ENCODE results near the gene ACTL7B.

Gene ACTL7B

DNA sequence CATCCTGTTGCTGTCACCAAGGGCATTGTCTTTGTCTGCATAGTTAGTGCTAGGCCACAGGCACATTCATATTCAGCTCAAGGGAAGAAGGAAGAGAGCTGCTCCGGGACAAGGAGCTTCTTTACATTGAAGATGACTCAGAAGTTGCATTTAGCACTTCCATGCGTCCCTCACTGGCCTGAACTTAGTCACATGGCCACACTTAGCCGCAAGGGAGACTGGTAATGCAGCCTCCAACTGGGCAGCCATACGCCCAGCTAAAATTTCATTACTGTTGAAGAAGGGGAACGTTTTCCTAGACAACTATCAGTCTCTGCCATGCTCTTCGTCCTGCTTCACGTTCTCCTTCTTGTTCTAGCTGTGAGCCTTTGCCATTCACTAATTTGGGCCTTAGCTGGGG, 20.0 kb downstream of the ACTL7B start:
- no peak overlapping the region for H4K8ac ChIP-seq (ENCODE audit: low read length)
- H2BK5ac ChIP-seq (ENCODE audit: low read depth, low read length, poor library complexity, severe bottlenecking) = no peak overlapping the region
- H2BK120ac ChIP-seq (ENCODE audit: low read depth, low read length) = no peak overlapping the region
- no peak overlapping the region for H3K14ac ChIP-seq (ENCODE audit: low read length in 2 of 2)
- no peaks in the 10 kb centered on the region for H3K9me3 ChIP-seq (ENCODE audit: control insufficient read depth, low read length)
- no peak for DNase-seq
- WGBS = 69% methylated on average over 7 of the region's 7 CpGs
- H3K27ac ChIP-seq (ENCODE audit: low read length, poor library complexity, severe bottlenecking) = no peak overlapping the region
- no peak overlapping the region for H3K4me3 ChIP-seq (ENCODE audit: insufficient read depth in 1 of 2, low read depth in 1 of 2, low read length in 2 of 2)
- H3K23ac ChIP-seq (ENCODE audit: low read length in 2 of 2) = no peak overlapping the region
- no peaks in the 10 kb centered on the region for H3K27me3 ChIP-seq (ENCODE audit: control insufficient read depth in 1 of 2, insufficient read depth in 1 of 2, low read length in 2 of 2)
- no peak overlapping the region for H2AK5ac ChIP-seq (ENCODE audit: low read length, severe bottlenecking)
- no peaks in the 10 kb centered on the region for H3K36me3 ChIP-seq (ENCODE audit: control insufficient read depth in 1 of 2, insufficient read depth in 2 of 2, low read depth in 1 of 2, low read length in 2 of 2)
- no peak overlapping the region for H3K4me2 ChIP-seq (ENCODE audit: low read length, poor library complexity, severe bottlenecking)
- no peak overlapping the region for H2BK15ac ChIP-seq (ENCODE audit: low read depth, poor library complexity, severe bottlenecking)
- H3K79me1 ChIP-seq (replicated peaks; ENCODE audit: low read length, poor library complexity, severe bottlenecking) = no peaks in the 10 kb centered on the region
- H4K91ac ChIP-seq (ENCODE audit: low read length) = no peak overlapping the region
- H3K18ac ChIP-seq (ENCODE audit: low read depth in 1 of 2, low read length in 2 of 2) = no peak overlapping the region
- H3K4ac ChIP-seq (ENCODE audit: low read depth in 1 of 2, low read length in 2 of 2) = no peak overlapping the region
- H3K9ac ChIP-seq (ENCODE audit: low read length) = no peak overlapping the region
- H2BK12ac ChIP-seq (ENCODE audit: low read length in 2 of 2) = no peak overlapping the region
- H2AFZ ChIP-seq (ENCODE audit: low read depth, low read length) = no peak overlapping the region
- no peaks in the 10 kb centered on the region for H3K4me1 ChIP-seq (ENCODE audit: control insufficient read depth, insufficient read depth, low read depth, low read length)

DNA sequence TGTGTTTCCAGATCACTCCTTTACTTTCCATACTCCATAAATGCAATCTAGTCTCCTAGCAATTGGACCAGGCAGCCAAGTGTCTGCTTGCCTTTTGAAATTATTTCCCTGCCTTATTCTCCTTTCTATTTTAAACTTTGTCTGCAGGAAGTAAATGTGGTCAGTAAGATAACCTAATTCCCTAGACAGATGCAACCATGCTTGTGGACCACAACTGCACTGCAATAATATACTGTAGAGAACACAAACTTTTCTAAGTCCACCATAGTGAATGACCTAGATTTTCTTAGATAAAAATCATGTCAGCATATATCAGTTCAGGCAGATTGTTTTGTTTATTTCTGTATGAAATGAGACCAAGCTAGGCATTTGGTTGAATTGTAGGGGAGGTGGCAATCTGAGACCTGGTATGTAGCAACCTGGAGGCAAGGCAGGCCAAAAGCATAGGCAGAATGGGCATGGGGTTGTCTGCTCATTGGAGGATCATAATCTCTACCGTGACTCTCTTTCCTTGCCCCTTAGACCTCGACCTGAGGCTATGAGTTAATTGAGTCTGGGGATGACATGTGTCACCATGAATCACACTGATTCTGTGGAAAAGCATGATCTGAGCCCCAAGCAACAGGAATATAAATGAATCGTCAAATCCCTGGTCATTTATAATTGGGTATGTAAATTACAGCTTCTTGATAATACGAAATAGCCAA, 20.7 kb downstream of the ACTL7B start:
- H2AK5ac ChIP-seq (ENCODE audit: low read length, severe bottlenecking) = no peak overlapping the region
- H4K91ac ChIP-seq (ENCODE audit: low read length) = no peak overlapping the region
- no peaks in the 10 kb centered on the region for H3K36me3 ChIP-seq (ENCODE audit: control insufficient read depth in 1 of 2, insufficient read depth in 2 of 2, low read depth in 1 of 2, low read length in 2 of 2)
- H3K4ac ChIP-seq (ENCODE audit: low read depth in 1 of 2, low read length in 2 of 2) = no peak overlapping the region
- no peak overlapping the region for H2BK15ac ChIP-seq (ENCODE audit: low read depth, poor library complexity, severe bottlenecking)
- H3K14ac ChIP-seq (ENCODE audit: low read length in 2 of 2) = no peak overlapping the region
- no peaks in the 10 kb centered on the region for H3K4me1 ChIP-seq (ENCODE audit: control insufficient read depth, insufficient read depth, low read depth, low read length)
- no peak overlapping the region for H2AFZ ChIP-seq (ENCODE audit: low read depth, low read length)
- no peaks in the 10 kb centered on the region for H3K27me3 ChIP-seq (ENCODE audit: control insufficient read depth in 1 of 2, insufficient read depth in 1 of 2, low read length in 2 of 2)
- no peaks in the 10 kb centered on the region for H3K9me3 ChIP-seq (ENCODE audit: control insufficient read depth, low read length)
- H3K79me1 ChIP-seq (replicated peaks; ENCODE audit: low read length, poor library complexity, severe bottlenecking) = no peaks in the 10 kb centered on the region
- no peak overlapping the region for H3K27ac ChIP-seq (ENCODE audit: low read length, poor library complexity, severe bottlenecking)
- no peak overlapping the region for H4K8ac ChIP-seq (ENCODE audit: low read length)
- H2BK12ac ChIP-seq (ENCODE audit: low read length in 2 of 2) = no peak overlapping the region
- WGBS = 86% methylated on average over 3 of the region's 4 CpGs
- H3K18ac ChIP-seq (ENCODE audit: low read depth in 1 of 2, low read length in 2 of 2) = no peak overlapping the region
- no peak overlapping the region for H3K4me2 ChIP-seq (ENCODE audit: low read length, poor library complexity, severe bottlenecking)
- no peak overlapping the region for H3K9ac ChIP-seq (ENCODE audit: low read length)
- no peak overlapping the region for H2BK120ac ChIP-seq (ENCODE audit: low read depth, low read length)
- H2BK5ac ChIP-seq (ENCODE audit: low read depth, low read length, poor library complexity, severe bottlenecking) = no peak overlapping the region
- DNase-seq = no peak
- no peak overlapping the region for H3K4me3 ChIP-seq (ENCODE audit: insufficient read depth in 1 of 2, low read depth in 1 of 2, low read length in 2 of 2)
- no peak overlapping the region for H3K23ac ChIP-seq (ENCODE audit: low read length in 2 of 2)

DNA sequence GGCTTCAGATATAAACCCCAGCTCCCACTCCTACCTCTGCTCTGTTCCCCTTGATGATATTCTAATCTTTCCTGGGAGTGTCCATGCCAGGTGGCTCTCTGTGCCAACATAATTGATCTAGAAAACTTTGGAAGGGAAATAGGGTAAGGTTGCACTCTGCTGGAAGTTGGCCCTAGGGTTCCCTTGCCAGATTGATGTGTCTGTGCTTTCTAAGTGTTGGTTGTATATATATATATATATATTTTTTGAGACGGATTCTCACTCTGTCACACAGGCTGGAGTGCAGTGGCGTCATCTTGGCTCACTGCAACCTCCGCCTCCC, 23.6 kb downstream of the ACTL7B start:
- Histone ChIP-seq H4K91ac (ENCODE audit: low read length) (no peak overlapping the region), H3K79me1 (replicated peaks; ENCODE audit: low read length, poor library complexity, severe bottlenecking) (no peaks in the 10 kb centered on the region)
- 97% methylated on average over 3 of the region's 3 CpGs for WGBS

DNA sequence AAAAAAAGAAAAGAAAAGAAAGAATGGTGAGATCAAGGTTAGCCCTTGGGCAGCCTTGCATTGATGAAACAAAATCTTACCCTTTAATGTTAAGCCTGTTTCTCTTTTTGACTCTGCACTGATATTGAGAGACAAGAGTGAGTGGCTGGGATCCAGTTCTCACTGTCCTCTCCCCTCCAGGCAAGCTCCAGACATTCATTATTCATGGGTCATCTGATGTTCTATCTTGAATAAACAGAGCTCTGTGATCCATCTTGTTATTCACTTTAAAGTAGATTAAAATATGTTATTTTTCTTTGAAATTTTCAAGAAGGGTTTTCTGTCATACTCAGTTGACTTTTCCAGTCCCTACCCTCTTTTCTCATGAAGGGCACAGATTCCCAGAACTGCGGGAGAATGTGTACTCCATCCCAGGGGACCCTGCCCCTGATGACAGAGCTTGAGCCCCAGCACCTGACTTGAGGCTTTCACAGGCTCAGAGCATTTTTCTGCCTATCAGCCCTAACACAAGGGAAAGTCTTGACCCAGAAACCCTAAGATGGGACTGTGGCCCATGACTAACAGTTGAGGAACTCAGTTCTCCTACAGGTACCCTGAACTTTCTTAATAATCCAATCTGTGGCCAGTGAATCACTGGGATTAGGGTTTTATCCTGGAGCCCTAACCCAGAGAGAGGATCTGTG, 24.1 kb downstream of the ACTL7B start:
- Histone ChIP-seq H2BK12ac (ENCODE audit: low read length in 2 of 2) (no peak overlapping the region), H3K23ac (ENCODE audit: low read length in 2 of 2) (no peak overlapping the region), H3K36me3 (ENCODE audit: control insufficient read depth in 1 of 2, insufficient read depth in 2 of 2, low read depth in 1 of 2, low read length in 2 of 2) (no peaks in the 10 kb centered on the region), H2AK5ac (ENCODE audit: low read length, severe bottlenecking) (no peak overlapping the region), H3K27me3 (ENCODE audit: control insufficient read depth in 1 of 2, insufficient read depth in 1 of 2, low read length in 2 of 2) (no peaks in the 10 kb centered on the region), H3K9me3 (ENCODE audit: control insufficient read depth, low read length) (no peaks in the 10 kb centered on the region), H3K9ac (ENCODE audit: low read length) (no peak overlapping the region), H3K18ac (ENCODE audit: low read depth in 1 of 2, low read length in 2 of 2) (no peak overlapping the region), H4K91ac (ENCODE audit: low read length) (no peak overlapping the region), H3K4me2 (ENCODE audit: low read length, poor library complexity, severe bottlenecking) (no peak overlapping the region), H3K14ac (ENCODE audit: low read length in 2 of 2) (no peak overlapping the region), H2BK15ac (ENCODE audit: low read depth, poor library complexity, severe bottlenecking) (no peak overlapping the region), H4K8ac (ENCODE audit: low read length) (no peak overlapping the region), H2BK120ac (ENCODE audit: low read depth, low read length) (no peak overlapping the region), H3K4me1 (ENCODE audit: control insufficient read depth, insufficient read depth, low read depth, low read length) (no peaks in the 10 kb centered on the region), H3K27ac (ENCODE audit: low read length, poor library complexity, severe bottlenecking) (no peak overlapping the region), H2BK5ac (ENCODE audit: low read depth, low read length, poor library complexity, severe bottlenecking) (no peak overlapping the region), H3K4me3 (ENCODE audit: insufficient read depth in 1 of 2, low read depth in 1 of 2, low read length in 2 of 2) (no peak overlapping the region), H3K4ac (ENCODE audit: low read depth in 1 of 2, low read length in 2 of 2) (no peak overlapping the region), H3K79me1 (replicated peaks; ENCODE audit: low read length, poor library complexity, severe bottlenecking) (no peaks in the 10 kb centered on the region), H2AFZ (ENCODE audit: low read depth, low read length) (no peak overlapping the region)
- 92% methylated on average over 1 of the region's 1 CpG for WGBS
- no peak for DNase-seq

More for the DNA sequence above, 23.6 kb downstream of the ACTL7B start:
- H3K27ac ChIP-seq (ENCODE audit: low read length, poor library complexity, severe bottlenecking) = no peak overlapping the region
- no peak overlapping the region for H3K14ac ChIP-seq (ENCODE audit: low read length in 2 of 2)
- H3K23ac ChIP-seq (ENCODE audit: low read length in 2 of 2) = no peak overlapping the region
- H3K9ac ChIP-seq (ENCODE audit: low read length) = no peak overlapping the region
- H3K4me1 ChIP-seq (ENCODE audit: control insufficient read depth, insufficient read depth, low read depth, low read length) = no peaks in the 10 kb centered on the region
- H3K4me2 ChIP-seq (ENCODE audit: low read length, poor library complexity, severe bottlenecking) = no peak overlapping the region
- no peak overlapping the region for H3K18ac ChIP-seq (ENCODE audit: low read depth in 1 of 2, low read length in 2 of 2)
- no peak overlapping the region for H2AFZ ChIP-seq (ENCODE audit: low read depth, low read length)
- no peaks in the 10 kb centered on the region for H3K27me3 ChIP-seq (ENCODE audit: control insufficient read depth in 1 of 2, insufficient read depth in 1 of 2, low read length in 2 of 2)
- H4K8ac ChIP-seq (ENCODE audit: low read length) = no peak overlapping the region
- no peak overlapping the region for H2BK120ac ChIP-seq (ENCODE audit: low read depth, low read length)
- H3K36me3 ChIP-seq (ENCODE audit: control insufficient read depth in 1 of 2, insufficient read depth in 2 of 2, low read depth in 1 of 2, low read length in 2 of 2) = no peaks in the 10 kb centered on the region
- H2BK12ac ChIP-seq (ENCODE audit: low read length in 2 of 2) = no peak overlapping the region
- no peak for DNase-seq
- H3K4ac ChIP-seq (ENCODE audit: low read depth in 1 of 2, low read length in 2 of 2) = no peak overlapping the region
- H3K9me3 ChIP-seq (ENCODE audit: control insufficient read depth, low read length) = no peaks in the 10 kb centered on the region
- H3K4me3 ChIP-seq (ENCODE audit: insufficient read depth in 1 of 2, low read depth in 1 of 2, low read length in 2 of 2) = no peak overlapping the region
- H2AK5ac ChIP-seq (ENCODE audit: low read length, severe bottlenecking) = no peak overlapping the region
- no peak overlapping the region for H2BK5ac ChIP-seq (ENCODE audit: low read depth, low read length, poor library complexity, severe bottlenecking)
- no peak overlapping the region for H2BK15ac ChIP-seq (ENCODE audit: low read depth, poor library complexity, severe bottlenecking)
